MG63 (cell line): Measurements from ENCODE around the gene ACTN4. TPM values are rescaled to one million over a fixed set of nuclear protein-coding genes. Genes with fewer than 3 reads are reported as not detected.
A peak's percentile ranks its signal among the peaks of the same experiment; 100 is the strongest.

ENCODE experiments used
- DNase-seq: peaks from one replicate; pipeline ENCODE4 v3.0.0-alpha.2; 2020
- H3K27me3 ChIP-seq: fragments of 250-450 bp; sonication (Bioruptor Pico); 2 replicates; pipeline ENCODE4 v1.5.1; 2020; ENCODE audit warnings: mild to moderate bottlenecking, moderate library complexity
- H3K36me3 ChIP-seq: fragments of 250-450 bp; sonication (Bioruptor Pico); 2 replicates; pipeline ENCODE4 v1.5.1; 2020; ENCODE audit warnings: mild to moderate bottlenecking, moderate library complexity
- H3K4me3 ChIP-seq: fragments of 250-450 bp; sonication (Bioruptor Pico); 2 replicates; pipeline ENCODE4 v1.5.1; 2020; ENCODE audit warnings: mild to moderate bottlenecking, moderate library complexity
- H3K9me3 ChIP-seq: fragments of 250-450 bp; sonication (Bioruptor Pico); 2 replicates; pipeline ENCODE4 v1.5.1; 2020; ENCODE audit warnings: mild to moderate bottlenecking, moderate library complexity
- total RNA-seq: library from RNA; depleted of rRNA; stranded (reverse); fragments of >200 nt; shearing (Covaris generic); gene quantifications from 2 replicates; pipeline ENCODE4 v1.2.3, GENCODE V29; 2014; ENCODE audit warnings: low replicate concordance

ACTN4 gene
- total RNA-seq, 1 experiment from 2014 or later: 621 TPM

DNA sequence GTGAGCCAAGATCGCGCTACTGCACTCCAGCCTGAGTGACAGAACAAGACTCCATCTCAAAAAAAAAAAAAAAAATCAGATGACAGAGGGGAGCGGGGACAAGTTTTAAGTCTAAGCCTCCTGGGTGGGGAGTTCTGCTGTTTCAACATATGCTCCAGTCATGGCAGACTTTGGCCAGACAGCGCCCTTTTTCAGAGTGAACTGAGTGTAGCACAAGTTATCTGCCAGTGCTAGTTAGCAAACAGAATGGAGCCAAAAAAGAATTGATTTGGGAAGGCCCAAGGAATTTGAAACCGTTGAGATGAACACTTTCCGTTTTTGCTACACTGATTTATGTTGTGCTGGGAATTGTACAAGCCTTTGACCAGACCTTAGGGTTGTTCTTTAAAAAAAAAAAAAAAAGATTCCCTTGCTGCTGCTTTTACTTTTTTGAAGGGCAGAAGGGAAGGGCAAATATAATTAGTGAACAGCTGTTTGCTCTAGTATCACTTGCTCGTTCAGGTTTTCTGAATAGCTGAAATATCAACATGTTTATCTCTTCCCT lies 5.7 kb downstream of the ACTN4 start:
- H3K27me3 ChIP-seq: no peaks in the 10 kb centered on the region
- DNase-seq: no peak
- H3K4me3 ChIP-seq: no peak overlapping the region; the same call in 1 of the 2 replicates
- H3K36me3 ChIP-seq: peaks cover 82% of the 10 kb centered on the region
- no peaks in the 10 kb centered on the region for H3K9me3 ChIP-seq

- Histone ChIP-seq H3K36me3 (peaks cover 76% of the 10 kb centered on the region), H3K4me3 (no peak overlapping the region), H3K9me3 (no peaks in the 10 kb centered on the region), H3K27me3 (no peaks in the 10 kb centered on the region)
- no peak for DNase-seq
These were observed 7.2 kb downstream of the ACTN4 start for GRCh38 chr19:38654628-38655055.

DNA sequence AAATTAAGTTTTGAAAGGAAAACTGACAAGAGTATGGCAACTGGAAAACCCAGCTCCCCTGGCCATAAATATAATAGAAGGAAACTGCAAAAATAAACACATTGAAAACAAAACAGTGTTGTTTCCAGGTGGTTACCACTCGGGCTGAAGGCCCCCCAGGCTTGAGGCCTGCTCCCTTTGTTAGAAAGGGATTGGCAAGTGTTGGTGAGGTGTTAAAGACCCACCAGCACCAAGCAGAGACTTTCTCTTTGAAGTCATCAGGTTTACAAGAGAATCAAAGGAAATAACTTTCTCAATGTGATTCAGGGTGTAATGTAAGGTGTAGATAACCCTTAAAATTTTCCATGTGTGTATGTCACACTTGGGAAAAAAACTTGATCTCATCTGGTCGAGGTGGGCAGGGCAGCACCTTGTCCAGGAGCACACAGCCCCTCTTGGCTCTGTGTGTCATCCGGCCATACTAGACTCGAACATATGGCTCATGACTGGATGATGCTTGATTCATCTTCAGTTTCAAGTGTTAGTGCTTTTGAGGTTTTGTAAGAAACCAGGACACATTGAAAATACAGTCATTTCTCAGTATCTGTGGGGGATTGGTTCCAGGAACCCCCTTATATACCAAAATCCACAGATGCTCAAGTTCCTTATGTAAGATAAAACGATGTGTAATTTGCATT lies 7.8 kb downstream of the ACTN4 start:
- no peak overlapping the region for H3K4me3 ChIP-seq
- peaks cover 74% of the 10 kb centered on the region for H3K36me3 ChIP-seq
- no peaks in the 10 kb centered on the region for H3K9me3 ChIP-seq
- DNase-seq: no peak
- H3K27me3 ChIP-seq: no peaks in the 10 kb centered on the region

DNA sequence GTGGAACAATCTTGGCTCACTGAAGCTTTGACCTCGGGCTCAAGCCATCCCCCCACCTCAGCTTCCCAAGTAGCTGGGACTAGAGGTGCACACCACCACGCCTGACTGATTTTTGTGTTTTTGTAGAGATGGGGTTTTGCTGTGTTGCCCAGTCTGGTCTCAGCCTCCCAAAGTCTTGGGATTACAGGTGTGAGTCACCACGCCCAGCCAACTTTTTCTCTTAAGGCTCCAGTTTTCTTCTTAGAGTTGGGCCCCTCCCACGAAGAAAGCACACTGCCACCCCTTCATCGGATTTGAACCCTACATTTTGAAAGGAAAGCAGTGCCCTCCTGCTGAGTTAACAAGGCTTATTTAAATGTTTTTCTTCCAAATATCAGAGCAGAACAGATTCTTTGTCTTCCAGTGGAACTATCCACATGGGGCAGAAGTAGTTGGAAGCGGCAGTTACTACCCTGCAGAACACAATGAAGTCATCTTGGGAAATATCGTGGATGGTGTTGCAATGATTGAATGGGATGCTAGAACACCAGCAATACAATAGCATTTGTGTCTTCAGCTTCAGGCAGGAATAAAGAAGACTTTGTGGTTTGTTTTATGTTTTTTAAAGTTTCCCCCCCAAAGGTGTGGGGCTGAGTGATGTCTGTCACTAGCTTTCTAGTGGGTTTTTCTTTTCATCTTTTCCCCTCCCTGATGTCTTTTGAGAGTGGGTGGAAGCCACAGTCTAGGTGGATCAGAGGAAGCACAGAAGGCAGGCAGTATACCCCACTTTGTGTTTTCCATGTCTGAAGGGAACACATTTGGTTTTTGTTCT lies 8.9 kb downstream of the ACTN4 start:
- no peaks in the 10 kb centered on the region for H3K27me3 ChIP-seq
- no peak for DNase-seq
- H3K9me3 ChIP-seq: no peaks in the 10 kb centered on the region
- H3K4me3 ChIP-seq: no peak overlapping the region
- peaks cover 82% of the 10 kb centered on the region for H3K36me3 ChIP-seq

GRCh38 chr19:38657633-38658222 lies 10.3 kb downstream of the ACTN4 start:
- H3K36me3 ChIP-seq: peaks cover 83% of the 10 kb centered on the region
- H3K27me3 ChIP-seq: no peaks in the 10 kb centered on the region
- H3K9me3 ChIP-seq: no peaks in the 10 kb centered on the region
- H3K4me3 ChIP-seq: peak overlapping the region; percentile 0; the same call in 1 of the 2 replicates
- DNase-seq: peak; percentile 83

GRCh38 chr19:38658462-38659306 lies 11.2 kb downstream of the ACTN4 start:
- peak; percentile 87 for DNase-seq
- H3K36me3 ChIP-seq: peaks cover 89% of the 10 kb centered on the region
- no peaks in the 10 kb centered on the region for H3K9me3 ChIP-seq
- H3K4me3 ChIP-seq: peak overlapping the region; percentile 14
- no peaks in the 10 kb centered on the region for H3K27me3 ChIP-seq

GRCh38 chr19:38660724-38661123 lies 13.3 kb downstream of the ACTN4 start:
- no peak for DNase-seq
- no peak overlapping the region for H3K4me3 ChIP-seq
- no peaks in the 10 kb centered on the region for H3K9me3 ChIP-seq
- no peaks in the 10 kb centered on the region for H3K27me3 ChIP-seq
- peaks cover 89% of the 10 kb centered on the region for H3K36me3 ChIP-seq

DNA sequence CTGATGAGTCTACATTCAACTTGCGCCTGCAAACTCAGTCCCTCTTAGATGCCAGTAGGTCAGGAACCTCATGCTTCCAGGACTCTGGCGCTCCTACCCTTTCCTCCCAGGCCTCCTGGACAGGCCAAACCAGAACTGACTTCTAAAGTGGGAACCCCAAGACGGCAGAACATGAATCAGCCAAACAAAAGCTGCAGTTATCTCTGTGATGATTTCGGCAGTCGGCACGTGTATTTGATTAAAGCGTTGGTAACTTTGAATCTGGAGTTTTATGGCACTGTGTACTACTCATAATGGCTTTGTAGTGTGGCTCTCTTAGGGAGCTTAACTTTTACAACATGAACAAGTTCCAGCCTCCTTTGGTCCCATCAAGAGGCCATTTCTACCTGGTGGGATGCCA lies 13.7 kb downstream of the ACTN4 start:
- Histone ChIP-seq H3K27me3 (no peaks in the 10 kb centered on the region), H3K4me3 (no peak overlapping the region), H3K9me3 (no peaks in the 10 kb centered on the region), H3K36me3 (peaks cover 89% of the 10 kb centered on the region)
- DNase-seq: no peak

GRCh38 chr19:38661996-38662395 lies 14.5 kb downstream of the ACTN4 start:
- Histone ChIP-seq H3K4me3 (no peak overlapping the region), H3K9me3 (no peaks in the 10 kb centered on the region), H3K36me3 (peaks cover 86% of the 10 kb centered on the region), H3K27me3 (no peaks in the 10 kb centered on the region)
- no peak for DNase-seq

DNA sequence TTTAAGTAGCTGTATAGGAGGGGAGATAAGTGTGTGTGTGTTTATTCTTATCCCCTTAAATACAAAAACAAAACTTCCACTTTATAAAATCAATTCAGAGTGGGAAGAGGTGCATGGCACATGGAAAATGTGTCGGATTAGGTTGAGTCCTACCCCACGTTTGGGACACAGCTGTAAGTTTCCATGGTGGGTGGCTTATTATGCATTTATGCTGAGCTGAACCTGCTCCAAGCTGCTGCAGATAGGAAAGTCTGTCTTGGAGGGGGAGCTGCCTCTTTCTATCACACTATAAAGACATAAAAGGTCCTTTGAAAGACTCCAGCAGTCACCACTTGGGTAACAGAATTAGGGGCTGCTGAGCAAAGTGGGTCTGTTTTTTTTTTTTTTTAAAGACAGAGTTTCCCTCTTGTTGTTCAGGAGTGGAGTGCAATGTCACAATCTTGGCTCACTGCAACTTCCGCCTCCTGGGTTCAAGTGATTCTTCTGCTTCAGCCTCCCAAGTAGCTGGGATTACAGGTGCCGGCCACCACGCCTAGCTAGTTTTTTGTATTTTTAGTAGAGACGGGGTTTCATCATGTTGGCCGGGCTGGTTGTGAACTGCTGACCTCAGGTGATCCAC lies 15.2 kb downstream of the ACTN4 start:
- Histone ChIP-seq H3K36me3 (peaks cover 80% of the 10 kb centered on the region), H3K27me3 (no peaks in the 10 kb centered on the region)

DNA sequence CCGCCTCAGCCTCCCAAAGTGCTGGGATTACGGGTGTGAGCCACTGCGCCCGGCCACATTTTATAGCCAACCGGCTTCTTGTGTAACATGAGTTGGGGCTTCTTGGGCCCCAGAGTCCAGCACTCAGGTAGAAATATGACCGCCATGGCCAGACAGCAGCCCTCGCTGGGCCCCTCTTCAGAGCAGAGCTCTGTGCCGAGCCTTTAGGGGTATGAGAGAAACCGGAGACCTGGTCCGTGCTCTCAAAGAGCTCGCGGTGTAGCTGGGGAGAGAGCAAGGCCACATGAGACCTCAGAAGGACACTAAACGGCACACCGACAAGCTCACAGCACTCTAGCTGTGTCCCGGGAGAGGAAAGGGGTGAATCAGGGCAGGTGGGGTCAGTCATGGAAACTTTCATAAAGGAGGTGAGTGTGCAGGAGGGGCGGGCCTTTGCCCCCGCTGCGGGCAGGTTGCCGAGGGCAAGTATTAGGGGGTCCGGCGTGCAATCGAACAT lies 15.8 kb downstream of the ACTN4 start:
- Histone ChIP-seq H3K9me3 (no peaks in the 10 kb centered on the region), H3K27me3 (no peaks in the 10 kb centered on the region), H3K36me3 (peaks cover 78% of the 10 kb centered on the region), H3K4me3 (no peak overlapping the region)
- DNase-seq: no peak

More for the DNA sequence above, 15.2 kb downstream of the ACTN4 start:
- no peaks in the 10 kb centered on the region for H3K9me3 ChIP-seq
- no peak for DNase-seq
- H3K4me3 ChIP-seq: no peak overlapping the region

DNA sequence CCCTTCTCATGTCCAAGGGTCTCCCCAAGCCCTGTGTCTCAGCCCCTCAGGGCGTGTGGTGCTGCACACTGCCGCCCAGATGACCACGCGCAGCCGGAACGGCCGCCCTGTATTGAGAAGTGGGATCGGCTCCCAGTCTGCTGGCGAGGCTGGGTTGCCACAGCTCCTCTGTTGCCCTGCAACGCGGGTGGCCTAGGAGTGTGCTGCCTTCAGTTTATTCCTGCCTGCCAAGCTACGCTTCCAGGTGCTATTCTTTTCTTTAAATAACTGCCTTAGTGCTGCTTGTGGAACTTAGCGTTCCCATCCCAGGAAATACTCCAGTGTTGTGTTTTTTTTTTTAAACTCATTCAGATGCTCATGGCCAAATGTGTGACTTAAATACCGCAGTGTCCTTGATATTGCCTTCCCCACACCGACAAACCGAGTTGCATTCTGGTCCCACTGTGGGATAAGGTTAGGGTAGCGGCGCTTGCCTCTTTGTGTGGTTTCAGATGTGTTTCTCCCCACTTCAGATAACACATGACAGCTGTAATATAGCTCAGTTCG lies 16.6 kb downstream of the ACTN4 start:
- no peak overlapping the region for H3K4me3 ChIP-seq
- no peaks in the 10 kb centered on the region for H3K27me3 ChIP-seq
- H3K36me3 ChIP-seq: peaks cover 84% of the 10 kb centered on the region
- DNase-seq: no peak
- no peaks in the 10 kb centered on the region for H3K9me3 ChIP-seq

DNA sequence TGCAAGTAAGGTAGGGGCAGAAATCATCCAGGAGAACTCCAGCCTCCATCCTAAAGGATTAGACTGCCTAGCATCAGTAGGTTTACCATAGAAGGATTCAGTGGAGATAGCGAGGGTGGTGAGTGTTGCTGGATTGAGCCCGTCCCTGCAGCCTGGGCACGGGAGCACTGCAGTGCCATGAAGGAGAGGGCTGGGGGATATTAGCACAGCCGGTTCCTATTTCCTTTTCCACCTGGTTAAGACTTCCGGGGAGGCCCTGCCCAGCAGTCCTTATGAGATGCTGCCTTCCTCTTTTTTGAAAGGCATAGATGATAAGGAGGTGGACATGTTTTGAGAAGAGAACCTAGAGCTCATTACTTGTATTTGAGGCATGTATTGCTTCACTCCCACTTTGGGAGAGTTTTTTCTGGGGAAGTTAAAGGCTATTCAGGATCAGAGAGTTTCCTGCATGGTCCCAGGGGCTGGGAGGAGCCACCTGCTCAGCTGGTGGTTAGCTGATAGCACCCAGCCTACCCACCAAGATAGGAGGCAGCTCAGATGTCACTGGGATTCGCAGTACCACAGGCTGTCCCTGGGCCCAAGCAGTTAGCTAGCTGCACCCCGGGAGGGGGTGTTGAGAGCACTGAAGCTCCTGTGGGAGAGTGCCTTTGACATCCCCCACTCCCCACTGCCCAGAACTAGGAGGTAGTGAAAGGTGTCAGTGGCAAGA lies 17.2 kb downstream of the ACTN4 start:
- Histone ChIP-seq H3K4me3 (no peak overlapping the region), H3K27me3 (no peaks in the 10 kb centered on the region), H3K36me3 (peaks cover 85% of the 10 kb centered on the region), H3K9me3 (no peaks in the 10 kb centered on the region)
- no peak for DNase-seq

DNA sequence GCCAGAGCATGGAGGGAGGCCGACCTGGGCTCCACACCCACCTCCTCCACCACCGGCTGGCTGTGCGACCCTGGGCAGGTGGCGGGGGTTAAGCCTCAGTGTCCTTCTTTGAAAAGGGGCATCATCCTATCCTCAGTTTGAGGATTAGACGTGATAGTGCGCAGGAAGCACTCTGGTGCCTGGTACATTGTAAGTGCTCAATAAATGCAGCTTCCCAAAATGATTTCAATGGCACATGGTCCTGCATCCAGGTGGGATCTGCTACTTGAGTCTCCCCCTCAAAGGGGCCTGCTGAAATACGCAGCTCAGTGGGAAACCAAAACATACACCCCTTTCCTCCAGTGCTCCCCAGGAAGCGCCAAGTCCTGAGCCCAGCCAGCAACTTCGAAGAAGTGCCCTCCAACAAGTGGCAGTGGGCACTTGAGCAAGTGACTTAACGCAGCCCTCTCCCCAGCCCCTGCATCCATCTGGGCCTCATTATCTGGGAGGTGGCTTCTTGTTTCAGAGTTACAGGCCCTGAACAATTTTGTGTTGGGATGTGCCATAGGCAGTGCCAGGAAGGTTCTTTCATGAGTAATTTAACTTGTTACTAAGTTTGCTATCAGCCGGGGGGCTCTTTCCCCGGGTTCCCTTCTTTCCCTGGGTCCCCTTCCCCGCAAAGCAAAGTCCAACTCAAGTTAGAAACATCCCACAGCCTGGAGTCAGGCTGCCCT lies 17.9 kb downstream of the ACTN4 start:
- no peaks in the 10 kb centered on the region for H3K27me3 ChIP-seq
- peaks cover 86% of the 10 kb centered on the region for H3K36me3 ChIP-seq
- no peak for DNase-seq
- H3K4me3 ChIP-seq: no peak overlapping the region
- H3K9me3 ChIP-seq: no peaks in the 10 kb centered on the region
